ENCODE measurements around the gene SMCO4.

Gene SMCO4

DNA sequence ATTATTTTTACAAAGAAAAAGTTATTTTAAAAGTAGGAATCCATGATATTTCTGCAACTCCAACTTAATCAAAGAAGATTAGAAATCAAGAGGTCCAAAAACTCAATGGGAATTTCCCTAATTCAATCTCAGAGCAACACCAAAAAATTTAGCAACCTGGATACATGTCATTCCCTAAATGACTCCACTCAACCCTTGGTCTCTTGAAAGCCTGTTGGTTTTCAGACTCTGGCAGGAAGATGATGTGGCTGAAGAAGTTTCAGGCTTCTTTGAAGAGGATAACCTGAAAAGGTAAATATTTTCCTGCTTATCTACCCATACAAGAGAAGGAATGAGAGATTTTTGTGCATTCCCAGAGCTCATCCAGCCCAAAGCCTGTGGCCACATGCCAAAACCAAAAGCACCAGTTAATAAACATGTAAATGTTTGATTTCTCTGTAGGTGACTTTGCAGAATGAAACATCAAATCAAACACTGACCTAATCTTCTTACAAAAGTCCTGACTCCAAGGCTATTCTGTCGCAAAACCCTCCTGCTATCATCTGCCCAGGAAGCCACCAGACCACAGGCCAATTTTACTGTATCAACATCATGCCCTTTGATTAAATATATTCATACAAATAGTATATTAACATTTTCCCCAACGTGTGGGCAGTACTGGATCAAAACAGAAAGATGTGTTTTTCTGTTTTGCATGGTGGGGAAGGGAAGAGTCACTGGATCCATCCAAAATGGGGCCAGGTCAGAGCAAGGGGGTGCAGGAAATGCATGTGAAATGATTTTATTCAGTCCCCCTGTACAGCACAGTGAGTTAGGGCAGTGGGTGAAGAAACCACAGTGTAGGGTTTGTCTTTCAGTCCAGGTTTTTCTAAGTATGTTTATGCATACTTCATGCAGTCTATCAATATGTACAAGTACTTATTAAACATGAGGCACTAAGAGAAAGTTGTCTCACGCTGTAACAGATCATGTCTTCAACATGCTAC, 38.8 kb downstream of the SMCO4 start:
- DNase-seq (ENCODE audit: low read depth in 2 of 2), result no peak

DNA sequence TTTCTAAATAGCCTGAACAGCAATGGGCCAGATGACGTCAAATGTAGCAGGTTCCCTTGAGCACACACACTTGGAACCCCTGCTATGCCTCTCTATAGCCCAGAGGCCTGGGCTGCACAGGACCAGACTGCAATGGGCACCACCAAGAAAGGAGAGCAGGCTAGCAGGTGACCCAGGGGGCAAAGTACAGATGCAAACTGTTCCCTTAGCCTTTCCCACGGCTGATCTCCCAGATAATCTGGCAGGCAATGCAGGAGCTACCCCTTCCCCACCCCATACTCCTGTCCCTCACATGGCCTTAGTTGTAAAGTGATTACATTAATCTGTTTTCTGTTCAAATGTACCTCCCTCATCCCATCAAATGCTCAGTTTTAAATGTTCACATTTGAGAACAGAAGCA, 41.3 kb downstream of the SMCO4 start:
- DNase-seq (ENCODE audit: low read depth in 2 of 2), result no peak

DNA sequence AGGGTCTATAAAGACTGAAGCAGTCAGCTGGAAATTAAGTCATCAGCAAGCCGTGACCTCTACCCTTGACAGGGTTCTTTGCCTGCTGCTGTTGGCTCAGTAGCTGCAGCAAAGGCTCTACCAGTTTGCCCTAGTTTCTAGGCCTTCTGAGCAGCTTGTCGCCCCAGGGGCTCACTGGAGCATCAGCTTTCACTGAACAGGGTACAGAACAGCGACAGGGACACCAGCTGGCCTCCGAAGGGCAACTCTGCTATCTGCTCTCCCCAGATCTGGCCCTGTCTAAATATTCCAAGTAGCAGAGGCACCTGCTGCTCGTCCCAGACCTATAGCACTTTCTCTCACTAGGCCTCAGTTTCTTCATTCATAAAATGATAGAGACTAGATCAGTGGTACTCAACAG, 42.4 kb downstream of the SMCO4 start:
- no peak for DNase-seq (ENCODE audit: low read depth in 2 of 2)

DNA sequence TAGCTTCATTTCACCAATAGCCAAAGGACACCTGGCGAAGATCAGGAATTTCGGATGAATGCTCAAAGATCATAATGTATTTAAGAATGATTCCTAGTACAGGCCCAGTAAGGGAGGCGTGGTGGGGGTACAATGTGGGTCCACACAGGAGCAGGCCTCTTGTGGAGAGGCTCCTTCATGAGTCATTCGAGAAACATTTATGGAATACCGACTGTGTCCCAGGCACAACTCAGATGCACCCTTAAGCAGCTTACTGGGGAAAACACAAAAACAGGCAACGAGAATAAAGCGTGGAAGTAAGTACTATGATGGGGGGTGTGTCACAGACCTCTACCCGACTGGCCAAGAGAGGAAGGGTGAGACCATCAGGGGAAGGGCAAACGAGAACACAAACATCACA, 44.5 kb downstream of the SMCO4 start:
- DNase-seq (ENCODE audit: low read depth in 2 of 2), result no peak

DNA sequence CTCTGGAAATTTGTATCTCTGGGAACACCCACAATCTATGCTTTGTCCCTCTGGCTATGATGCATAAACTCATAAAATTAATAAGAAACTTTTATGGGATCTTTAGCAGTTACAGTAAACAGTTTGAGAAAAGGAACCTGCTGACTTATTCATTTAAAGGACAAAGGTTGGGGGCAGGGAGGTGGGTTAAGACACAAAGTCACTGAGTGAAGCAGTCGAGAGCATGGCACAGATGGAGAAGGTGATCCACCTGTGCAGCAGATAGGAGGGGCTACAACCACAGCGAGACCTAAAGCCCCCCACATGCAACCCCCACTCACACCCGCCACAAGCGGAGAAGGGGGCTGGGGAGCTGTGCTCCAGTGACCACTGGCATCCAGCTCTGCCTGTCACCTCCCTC, 45.0 kb downstream of the SMCO4 start:
- no peak for DNase-seq (ENCODE audit: low read depth in 2 of 2)

DNA sequence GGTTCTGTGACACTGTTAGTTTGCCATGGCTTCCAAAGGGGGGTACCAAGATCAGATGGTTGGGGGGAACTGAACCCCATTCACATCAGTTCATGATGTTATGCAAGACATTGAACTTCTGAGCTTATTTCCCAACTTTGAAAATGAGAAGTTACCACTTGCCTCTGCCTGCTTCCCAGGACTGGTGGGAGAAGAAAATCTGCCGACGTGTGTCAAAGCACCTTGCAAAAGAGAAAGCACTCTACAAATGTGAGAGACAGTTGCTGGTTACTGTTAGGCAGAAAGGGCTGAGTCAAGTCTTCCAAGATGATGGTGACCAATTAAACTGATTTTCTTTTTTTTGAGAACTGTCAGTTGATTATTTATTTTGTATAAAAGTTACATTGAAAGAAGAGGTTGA, 45.6 kb downstream of the SMCO4 start:
- DNase-seq (ENCODE audit: low read depth in 2 of 2), result no peak

DNA sequence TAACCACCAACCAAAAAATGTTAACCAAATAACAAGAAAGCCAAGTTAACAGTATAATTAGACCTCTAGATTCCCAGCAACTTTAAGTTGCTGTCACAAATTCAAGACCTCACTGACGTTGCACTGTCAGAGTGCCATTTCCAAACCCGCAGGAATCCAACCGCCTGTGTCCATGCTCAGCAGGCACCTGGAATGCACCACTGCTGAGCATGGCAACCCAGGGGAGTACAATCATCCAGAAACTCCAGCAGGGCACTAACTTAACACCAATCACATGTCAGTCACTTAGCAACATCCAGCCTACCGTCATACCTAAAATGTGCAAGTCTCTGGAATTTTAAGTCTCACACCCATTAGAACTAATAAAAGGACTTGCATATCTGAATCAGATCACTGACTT, 48.8 kb downstream of the SMCO4 start:
- no peak for DNase-seq (ENCODE audit: low read depth in 2 of 2)

DNA sequence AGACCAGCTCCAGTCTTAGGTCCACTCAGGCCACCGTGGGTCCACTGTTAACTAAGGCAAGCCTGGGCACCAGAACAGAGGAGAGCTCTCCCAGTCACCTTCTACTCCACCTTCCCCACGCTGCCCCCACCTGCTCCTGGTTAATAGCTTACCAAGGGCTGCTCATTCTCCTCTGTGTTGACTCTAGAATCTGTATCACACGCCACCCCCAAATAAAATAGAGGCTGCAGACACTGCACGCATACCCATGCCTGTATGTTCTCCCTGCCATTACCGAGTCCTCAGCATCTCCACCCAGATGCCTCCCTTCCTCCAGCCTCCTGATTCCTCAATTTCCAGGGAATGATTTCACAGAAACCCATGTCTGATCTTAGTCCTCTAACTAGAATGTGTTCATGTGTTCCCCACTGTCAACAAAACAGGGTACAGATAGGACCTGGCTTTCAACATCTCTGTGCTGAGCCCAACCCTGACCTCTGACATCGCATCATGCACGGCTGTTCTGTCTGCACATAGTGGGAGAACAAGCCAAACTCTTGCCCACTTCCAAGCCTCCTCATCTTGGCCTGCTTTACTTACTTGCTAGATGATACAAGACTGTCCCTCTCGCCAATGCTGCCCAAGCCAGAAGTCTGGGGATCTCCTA, 49.8 kb downstream of the SMCO4 start:
- DNase-seq (ENCODE audit: low read depth in 2 of 2), result no peak

DNA sequence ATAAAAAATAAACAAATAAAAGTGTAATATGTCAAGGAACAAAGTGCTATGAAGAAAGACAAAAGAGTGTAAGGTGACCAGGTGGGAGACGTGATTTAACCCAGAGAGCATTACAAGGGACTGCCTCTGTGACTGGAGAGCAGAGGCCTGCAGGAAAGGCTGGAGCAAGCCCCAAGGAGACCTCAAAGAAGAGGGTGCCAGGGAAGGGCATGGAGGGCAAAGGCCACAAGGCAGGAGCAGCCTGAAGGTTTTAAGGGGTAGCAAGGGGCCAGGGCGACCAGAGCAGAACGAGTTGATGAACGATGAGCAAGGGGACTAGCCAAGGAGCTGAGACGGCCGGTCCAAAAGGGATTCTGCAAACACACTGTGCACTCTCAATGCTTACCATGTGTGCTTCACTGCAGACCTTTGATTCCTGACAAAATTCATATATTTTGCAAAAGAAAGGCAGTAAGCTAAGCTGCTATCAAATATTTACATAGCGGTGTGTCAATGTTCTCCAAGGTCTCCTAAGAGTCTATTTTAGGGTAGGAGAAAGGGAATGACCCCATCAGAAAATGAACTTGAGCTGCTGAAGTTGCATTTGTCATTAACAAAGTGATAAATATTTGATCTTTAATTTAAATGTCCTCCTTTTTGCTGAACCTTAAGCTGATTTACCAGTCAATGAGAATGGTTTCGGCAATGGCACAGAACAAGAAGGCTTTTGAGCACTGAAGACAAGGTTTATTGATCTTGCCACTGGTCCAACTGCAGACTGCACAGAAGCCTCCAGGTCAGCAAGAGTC, 50.5 kb downstream of the SMCO4 start:
- no peak for DNase-seq (ENCODE audit: low read depth in 2 of 2)

DNA sequence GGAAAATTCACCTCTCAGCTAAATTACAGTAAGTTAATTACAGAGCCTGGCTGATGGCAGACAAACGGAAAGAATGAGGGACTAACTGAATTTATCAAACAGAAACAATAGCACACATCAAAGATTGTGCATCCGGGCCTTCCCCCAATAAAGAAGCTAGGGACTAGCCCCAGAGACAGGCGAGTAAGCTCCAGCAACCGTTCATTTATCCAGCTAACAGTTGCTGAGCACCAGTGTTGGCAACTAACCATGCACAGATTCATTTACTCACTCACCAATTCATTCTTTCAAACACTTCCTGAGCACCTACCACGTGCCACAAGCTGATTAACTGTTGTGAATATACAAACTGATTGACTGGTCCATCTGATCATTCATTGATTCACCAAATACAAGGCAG, 51.2 kb downstream of the SMCO4 start:
- no peak for DNase-seq (ENCODE audit: low read depth in 2 of 2)

DNA sequence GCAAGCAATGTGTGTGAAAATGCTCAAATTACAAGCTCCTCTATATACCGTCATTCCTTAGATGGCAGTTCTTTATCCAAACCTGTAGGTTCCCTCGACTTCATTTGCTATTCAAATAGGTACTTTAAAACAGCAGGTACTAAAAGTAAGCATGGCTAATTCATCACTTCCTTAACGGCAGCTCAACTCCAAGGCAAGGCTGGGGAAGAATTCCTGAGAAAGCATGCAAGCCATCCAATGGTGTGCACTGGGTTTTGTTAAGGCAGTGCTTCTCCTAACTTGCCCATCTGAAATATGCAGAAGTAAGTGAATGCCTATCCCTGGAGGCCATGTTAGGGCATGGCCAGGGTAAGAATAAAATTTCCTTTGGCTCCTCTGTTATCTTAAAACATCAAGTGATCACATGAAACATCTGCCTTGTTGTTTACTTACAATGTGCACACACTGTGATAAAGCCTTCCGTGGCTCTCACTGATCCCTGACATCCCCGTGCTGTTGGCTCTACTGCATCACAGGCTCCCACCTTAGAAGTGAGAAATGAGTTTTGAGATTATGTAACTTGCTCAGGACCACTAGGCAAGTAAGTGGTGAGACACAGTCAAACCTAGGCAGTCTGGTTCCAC, 52.1 kb downstream of the SMCO4 start:
- DNase-seq (ENCODE audit: low read depth in 2 of 2), result no peak

DNA sequence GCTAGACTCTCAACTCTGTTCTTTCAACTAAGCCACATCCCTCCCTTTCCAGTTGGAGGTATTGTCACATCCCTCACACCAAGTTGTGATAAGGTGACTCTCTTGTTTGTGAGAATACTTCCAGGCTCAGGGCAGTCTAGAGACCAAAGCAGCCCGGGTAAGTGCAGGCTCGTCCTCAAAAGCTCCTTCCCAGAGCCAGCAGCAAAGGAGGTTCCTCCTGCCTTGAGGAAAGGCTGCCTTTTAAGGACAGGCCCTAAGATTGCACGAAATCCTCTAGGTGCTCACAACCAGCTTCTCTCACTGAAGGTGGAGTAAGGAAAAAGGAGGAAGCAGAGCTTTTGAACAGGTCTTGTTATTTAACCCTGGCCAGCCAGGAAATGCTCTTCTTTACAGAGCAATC, 53.4 kb downstream of the SMCO4 start:
- DNase-seq (ENCODE audit: low read depth in 2 of 2), result no peak

DNA sequence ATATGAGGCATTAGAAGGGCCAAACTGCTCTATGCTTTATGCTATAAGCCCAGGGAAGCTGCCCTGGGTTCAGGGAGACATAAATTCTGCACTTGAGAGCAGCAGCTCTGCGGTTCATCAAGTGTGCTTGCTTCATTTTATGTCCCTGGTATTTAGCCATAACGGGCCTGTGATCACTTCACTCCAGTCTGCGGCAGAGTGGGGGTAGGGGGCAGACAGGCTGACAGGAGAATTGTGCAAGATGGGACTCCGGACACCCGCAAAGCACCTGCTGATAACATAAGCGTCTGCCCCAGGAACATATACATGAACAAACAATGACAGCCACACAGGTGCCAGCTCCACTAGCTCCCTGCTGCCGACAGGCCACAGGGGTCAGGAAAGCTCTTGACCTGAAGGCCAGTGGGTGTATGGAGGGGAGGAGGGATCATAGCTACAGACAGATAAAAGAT, 56.1 kb downstream of the SMCO4 start:
- DNase-seq (ENCODE audit: low read depth in 2 of 2), result no peak

DNA sequence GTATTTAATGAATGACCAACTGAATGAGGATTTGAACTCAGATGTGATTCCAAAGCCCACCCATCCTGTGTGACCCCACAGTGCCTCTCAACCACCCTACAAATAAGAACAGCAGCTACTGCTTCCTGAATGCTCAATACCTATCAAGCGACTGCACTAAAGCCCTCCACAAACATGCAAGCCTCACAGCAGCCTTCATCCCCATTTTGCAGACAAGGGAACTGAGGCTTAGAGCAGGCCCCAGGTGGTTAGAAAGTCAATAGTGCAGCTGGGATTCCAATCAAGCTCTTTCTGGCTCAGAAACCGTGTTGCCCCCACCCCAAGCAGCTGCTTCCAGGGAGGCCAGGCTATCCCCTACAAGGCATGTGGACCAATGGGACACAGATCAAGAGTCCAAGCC, 57.2 kb downstream of the SMCO4 start:
- no peak for DNase-seq (ENCODE audit: low read depth in 2 of 2)

DNA sequence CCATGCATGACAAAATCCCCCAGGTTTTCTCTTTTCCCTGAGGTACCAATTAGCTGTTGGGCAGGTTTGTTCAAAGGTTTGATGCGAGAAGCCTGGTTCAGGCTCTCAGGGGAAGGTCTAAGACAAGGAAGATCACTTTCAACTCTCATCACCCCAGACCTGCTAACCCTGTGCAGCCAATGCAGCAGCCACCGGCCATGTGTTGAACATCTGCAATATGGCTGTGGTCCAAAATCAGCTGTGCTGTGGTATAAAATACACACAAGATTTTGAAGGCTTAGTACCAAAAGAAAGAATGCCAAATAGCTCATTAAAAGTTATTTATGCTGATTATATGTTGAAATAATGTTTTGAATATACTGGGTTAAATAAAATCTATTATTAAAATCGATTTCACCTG, 58.5 kb downstream of the SMCO4 start:
- no peak for DNase-seq (ENCODE audit: low read depth in 2 of 2)

DNA sequence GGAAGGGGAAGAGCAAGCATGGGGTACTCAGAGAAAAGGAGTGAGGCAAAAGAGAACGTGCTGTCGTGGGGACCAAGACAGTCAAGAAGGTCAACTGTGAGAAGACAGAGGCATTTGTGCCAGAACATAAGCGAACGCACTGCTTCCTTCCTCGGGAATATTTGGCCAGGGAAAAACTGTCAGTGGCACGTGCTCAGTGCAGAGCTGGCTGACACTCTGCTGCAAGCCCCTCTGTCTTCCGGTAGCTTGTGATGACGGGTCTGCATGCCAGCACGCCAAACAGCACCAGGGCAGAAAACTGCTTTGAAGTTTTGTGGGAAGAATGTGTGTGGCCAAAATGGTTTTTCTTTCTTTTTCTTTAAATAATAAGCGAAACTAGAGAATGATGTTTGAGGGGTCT, 60.6 kb downstream of the SMCO4 start:
- DNase-seq (ENCODE audit: low read depth in 2 of 2), result no peak

DNA sequence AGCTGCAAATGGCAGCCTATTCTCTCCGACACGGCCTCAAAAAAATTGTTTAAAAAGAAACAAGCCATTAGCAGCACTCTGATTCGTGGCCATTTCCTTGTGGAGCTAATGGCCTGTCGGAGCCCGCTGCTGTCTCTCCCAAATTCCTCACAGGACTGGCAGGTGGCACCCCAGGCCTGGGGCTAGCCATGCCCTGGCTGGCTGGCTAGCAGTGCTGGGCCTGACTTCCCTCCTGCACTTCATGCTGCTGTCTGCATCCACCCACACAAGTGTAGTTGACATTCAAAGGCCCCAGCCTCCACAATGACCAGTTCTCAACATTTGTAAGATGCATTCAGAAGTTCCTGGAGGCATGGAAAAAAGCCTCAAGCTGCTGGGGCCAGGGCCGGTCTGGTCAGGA, 61.5 kb downstream of the SMCO4 start:
- DNase-seq (ENCODE audit: low read depth in 2 of 2), result no peak

DNA sequence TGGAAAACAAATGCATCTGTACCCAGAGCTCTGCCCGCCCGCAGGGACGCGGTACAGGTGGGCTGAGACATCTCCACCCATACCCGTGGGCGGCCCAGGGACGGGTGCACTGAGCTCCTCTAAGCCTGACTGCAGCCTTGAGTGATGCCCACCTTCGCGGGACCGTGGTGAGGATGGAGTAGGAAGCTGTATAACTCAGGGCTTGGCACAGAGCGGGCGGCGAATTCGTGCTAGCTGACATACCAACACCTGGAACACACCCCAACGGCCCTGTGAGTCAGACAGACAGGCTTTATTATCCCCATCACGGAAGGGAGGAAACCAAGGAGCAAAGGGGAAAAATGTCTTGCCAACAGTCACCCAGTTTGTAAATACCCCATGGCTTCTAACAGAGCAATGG, 61.9 kb downstream of the SMCO4 start:
- no peak for DNase-seq (ENCODE audit: low read depth in 2 of 2)

DNA sequence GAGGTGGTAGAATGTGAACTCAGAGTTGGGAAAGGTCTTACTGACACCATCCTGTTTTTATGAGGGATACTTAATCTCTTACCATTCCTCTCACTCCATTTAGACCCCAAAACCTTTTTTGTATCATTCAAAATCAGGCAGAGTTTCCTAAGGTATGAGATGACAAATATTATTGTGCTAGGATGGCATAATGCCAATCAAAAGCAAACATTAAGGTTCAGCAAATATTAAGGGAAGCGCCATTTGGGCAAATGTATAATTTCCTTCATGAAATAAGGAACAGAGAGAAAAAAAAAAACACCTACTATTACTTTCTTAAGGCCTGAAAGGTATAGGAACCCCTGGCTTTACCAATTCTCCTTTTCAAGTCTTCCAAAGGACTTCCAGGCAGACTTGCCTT, 62.4 kb downstream of the SMCO4 start:
- no peak for DNase-seq (ENCODE audit: low read depth in 2 of 2)

DNA sequence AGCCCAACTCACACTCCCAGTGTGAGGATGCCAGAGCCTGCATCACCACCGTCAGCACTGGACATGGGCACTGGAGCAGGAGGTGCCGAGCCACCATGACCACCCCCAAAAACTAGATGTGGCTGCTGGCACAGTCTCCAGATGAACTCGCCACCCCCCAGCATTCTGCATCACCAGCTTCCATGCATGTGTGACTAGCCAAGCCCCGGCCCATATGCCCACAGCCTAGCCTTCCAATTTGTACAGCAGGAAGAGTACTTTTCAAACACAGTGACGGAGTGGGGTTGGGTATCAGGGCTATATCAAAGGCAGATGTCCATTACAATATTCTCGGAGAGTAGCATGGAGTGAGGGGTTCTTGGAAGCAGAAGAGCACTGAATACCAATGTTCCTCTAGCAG, 62.9 kb downstream of the SMCO4 start:
- no peak for DNase-seq (ENCODE audit: low read depth in 2 of 2)

DNA sequence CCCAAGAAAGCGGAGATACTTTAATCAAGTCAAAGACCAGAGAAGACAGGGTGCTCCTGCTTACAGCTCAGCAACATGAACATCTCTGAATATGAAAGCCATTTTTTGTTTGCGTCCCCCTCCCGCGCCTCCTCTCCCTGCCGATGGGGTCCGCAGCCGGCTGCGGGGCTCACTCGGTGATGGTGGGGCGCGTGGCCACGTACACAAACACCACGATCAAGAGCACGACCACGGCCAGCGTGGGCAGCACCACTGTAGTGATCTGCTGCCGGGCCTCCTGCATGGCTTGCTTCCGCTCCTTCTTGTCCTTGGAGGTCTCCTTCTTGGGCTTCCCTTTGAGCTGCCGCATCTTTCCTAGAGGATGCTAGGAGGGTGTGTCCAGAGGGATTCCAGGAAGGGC, 64.3 kb downstream of the SMCO4 start:
- DNase-seq (ENCODE audit: low read depth in 2 of 2), result no peak

DNA sequence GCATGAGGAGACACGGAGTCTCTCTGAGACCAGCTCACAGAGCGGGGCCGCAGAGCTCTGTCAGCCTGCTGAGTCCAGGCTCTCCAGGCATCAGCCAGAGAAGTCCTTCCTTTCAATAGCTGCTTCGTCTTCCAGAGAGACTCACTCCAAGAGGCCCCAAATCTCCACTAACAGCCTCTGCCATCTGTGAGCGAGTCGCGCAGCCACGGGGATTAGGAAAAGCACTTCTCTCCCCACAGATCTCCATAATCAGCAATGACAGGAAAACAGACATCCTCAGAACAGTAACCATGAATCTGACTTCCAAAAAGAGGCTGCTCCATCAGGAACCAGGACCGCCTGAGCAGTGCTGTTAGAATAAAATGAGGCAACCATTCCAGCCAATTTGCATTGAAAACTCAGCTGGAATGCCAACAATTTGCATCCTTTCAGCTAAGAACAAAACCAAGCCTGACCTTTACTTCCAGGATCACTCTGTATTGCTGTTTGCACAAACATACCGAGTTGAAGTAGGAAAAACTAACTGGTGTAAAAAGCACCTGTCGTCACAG, 65.4 kb downstream of the SMCO4 start:
- no peak for DNase-seq (ENCODE audit: low read depth in 2 of 2)

All from stimulated activated CD4-positive, alpha-beta T cell treated with anti-CD3 and anti-CD28 coated beads, Interleukin-1b, Interleukin-23, amount 100 ng/mL, for 1 hour (primary cell).